ENCODE data around the gene SMYD3.

The SMYD3 gene

DNA sequence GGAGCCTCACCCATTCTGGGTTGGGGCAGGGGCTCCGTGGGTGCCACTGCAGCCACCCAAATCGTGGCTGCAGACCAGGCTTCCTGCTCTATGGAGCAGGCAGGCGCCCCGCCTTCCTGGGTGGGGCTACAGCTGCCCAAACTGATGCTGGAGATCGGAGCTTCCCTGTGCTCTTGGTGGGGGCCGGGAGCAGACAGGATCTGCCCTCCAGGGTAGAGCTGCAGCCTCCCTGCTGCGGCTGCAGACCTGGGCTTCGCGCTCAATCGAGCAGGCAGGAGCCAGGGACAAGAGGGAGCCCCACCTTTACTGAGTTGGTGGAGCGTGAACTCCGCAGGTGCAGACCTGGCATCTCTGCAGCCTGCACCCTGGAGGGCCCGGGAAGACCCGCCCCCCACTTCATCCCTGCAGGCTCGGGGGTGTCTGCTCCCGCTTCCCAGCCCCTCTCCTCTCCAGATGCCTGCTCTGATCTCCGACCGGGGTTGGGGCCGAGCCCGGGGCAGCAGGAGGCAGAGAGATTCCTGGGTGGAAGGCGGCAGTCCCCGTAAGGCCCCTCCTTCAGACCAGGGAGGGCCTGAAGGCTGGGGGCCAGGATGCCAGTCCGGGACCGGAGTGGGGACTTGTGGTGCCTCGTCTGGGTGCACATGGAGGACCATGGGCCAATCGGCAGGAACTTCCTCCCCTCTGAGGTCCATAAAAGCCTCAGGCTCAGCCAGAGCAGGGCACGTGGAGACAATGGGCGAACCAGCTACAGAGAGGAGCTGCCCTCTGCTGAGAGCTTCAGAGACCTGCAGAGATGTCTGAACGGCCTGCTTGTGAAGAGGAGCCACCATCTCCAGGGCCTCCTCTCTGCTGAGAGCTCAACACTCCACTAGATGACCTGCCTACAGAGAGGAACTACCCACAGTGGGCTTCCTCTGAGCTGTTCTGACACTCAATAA lies 359.3 kb downstream of the SMYD3 start:
- no peak for DNase-seq (ENCODE audit: low read depth in 2 of 2)

DNA sequence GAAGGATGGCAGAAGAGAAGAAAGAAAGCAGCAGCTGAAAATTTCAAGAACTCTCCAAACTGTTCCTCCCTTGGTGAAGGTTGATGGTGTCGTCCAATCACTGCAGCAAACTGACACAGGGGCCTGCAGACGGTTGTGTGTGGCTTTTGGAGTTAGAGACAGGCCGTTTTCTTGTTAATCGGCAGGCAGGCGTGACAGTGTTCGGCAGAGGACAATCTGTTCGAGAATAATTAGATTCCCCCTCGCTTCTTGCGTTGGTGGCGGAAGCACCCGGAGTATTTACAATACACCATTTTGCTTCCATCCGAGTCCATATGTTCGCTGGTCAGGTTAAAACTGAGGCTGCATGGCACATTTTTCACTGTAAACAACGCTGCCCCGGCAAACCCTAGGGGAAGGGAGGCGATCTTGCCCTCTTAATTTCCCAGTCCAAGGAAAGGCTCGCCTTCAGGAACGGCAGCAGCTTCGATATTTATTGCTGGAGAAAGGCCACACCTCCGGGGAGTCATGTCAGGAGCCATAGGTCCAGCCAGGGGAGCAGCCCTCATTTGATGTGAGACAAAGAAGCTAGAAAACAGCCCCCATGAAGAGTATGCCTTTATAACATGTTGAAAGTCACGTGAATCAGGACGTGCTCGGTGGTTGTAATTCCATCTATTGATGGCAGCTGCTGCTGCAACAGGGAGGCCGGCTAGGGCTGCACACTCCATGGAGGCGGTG lies 360.1 kb downstream of the SMYD3 start:
- DNase-seq (ENCODE audit: low read depth in 2 of 2): no peak

DNA sequence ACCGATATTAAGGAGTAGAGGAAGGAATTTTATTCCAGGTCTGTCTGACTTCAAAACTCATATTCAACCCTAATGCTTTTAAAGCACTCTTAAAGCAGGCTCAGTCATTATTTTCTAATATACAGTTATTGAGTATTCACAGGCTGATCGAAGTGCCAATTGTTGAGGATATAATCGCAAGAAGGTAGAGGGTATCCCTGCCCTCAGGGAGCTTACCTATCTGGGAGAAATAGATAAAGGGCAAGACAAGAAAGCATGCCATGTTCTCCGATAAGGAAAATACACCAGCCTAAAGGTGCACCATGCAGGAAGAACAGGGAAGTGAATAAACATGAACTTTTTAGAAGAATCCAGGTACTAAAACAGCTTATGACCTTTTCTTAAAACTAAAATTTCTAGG lies 361.2 kb downstream of the SMYD3 start:
- no peak for DNase-seq (ENCODE audit: low read depth in 2 of 2)

DNA sequence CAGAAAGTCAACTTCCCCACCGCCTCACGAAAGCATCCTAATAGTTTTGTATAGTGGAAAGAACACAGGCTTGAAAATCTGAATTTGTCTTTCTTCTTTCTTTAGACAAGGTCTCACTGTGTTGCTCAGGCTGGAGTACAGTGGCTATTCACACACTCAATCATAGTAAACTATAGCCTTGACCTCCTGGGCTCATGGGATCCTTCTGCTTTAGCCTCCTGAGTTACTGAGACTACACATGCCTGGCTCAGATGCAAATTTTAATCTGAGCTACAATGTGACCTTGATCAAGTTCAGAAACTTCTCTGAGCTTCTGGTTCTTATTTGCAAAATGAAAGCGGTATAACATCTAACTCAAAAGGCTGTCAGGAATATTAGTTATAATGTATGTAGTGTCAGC lies 362.1 kb downstream of the SMYD3 start:
- DNase-seq (ENCODE audit: low read depth in 2 of 2): no peak

- no peak for DNase-seq (ENCODE audit: low read depth in 2 of 2)
These were observed 364.7 kb downstream of the SMYD3 start for GRCh38 chr1:246142320-246142893.

- DNase-seq (ENCODE audit: low read depth in 2 of 2): no peak
These were observed 365.8 kb downstream of the SMYD3 start for GRCh38 chr1:246141306-246141705.

- no peak for DNase-seq (ENCODE audit: low read depth in 2 of 2)
These were observed 367.3 kb downstream of the SMYD3 start for GRCh38 chr1:246139745-246140182.

GRCh38 chr1:246138781-246139180 lies 368.3 kb downstream of the SMYD3 start:
- no peak for DNase-seq (ENCODE audit: low read depth in 2 of 2)

DNA sequence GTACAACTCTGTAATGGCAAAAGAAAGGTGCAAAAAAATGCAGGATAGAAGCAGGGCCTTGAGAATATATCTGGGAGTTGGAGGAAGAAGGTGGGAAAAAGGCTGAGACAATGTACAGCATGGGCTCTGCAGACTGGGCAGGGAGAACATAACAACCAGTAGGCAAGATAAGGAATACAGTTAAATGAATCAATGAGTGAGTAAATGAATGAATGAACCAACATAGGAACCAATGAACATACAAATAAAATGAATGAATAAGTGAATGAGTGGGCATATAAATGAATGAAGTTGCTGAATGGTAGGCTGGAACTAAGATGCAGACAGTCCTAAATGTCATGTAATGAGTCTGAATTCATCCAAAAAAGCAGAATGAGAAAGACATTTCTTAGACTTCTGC lies 370.6 kb downstream of the SMYD3 start:
- no peak for DNase-seq (ENCODE audit: low read depth in 2 of 2)

GRCh38 chr1:246134789-246135188 lies 372.3 kb downstream of the SMYD3 start:
- no peak for DNase-seq (ENCODE audit: low read depth in 2 of 2)

GRCh38 chr1:246131095-246131494 lies 376.0 kb downstream of the SMYD3 start:
- no peak for DNase-seq (ENCODE audit: low read depth in 2 of 2)

- no peak for DNase-seq (ENCODE audit: low read depth in 2 of 2)
These were observed 378.5 kb downstream of the SMYD3 start for GRCh38 chr1:246128494-246129069.

DNA sequence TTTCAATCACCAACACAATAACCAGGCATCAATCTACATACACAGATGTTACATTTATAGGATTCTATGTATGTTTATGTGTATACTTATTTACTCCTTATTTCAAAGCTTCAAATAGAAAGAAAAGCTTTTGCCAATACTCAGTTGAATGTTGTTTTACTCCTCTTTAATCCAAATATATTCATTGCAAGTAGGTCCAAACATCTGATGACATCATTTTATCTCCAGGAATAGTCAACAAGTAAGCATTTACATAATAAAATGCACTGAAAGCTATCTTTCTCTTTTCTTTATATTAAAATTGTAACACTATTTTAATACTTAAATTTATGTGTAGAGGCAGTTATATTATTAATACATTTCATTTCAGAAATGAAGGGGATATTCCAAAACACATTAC lies 380.5 kb downstream of the SMYD3 start:
- DNase-seq (ENCODE audit: low read depth in 2 of 2): no peak

- DNase-seq (ENCODE audit: low read depth in 2 of 2): no peak
These were observed 385.0 kb downstream of the SMYD3 start for GRCh38 chr1:246122071-246122470.

GRCh38 chr1:246121533-246121932 lies 385.5 kb downstream of the SMYD3 start:
- no peak for DNase-seq (ENCODE audit: low read depth in 2 of 2)

DNA sequence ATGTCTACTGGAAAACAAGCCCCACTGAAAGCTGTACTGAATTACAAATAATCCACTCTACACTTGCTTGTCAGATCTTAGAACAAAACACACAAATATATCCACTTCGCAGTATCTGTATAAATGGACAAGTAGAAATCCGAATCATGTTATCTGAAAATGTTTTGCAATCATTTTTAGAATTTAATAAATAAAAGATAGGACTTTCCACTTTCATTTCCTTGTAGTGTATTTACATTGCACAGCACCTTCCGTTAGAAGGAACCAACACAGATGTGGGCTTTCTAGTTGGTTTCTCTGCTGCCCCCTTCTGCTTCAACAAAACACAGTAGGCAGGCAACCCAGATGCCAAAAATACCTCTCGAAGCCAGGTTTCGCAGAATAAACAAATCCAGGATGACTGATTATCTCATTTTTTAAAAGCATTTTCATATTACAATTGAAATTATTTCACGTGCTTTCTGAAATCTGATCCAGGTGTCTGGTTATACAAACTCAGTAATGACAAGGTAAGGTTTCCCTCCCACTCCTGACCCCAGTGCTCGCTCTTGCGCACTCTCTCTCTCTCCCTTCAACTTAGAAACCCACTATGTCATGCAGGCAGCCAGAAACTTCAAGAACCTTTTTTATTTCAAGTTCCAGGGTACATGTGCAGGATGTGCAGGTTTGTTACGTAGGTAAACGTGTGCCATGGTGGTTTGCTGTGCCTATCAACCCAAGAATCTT lies 389.9 kb downstream of the SMYD3 start:
- DNase-seq (ENCODE audit: low read depth in 2 of 2): no peak

GRCh38 chr1:246114369-246114768 lies 392.7 kb downstream of the SMYD3 start:
- no peak for DNase-seq (ENCODE audit: low read depth in 2 of 2)

- DNase-seq (ENCODE audit: low read depth in 2 of 2): no peak
These were observed 393.5 kb downstream of the SMYD3 start for GRCh38 chr1:246113555-246114095.

- no peak for DNase-seq (ENCODE audit: low read depth in 2 of 2)
These were observed 395.5 kb downstream of the SMYD3 start for GRCh38 chr1:246111570-246111969.

GRCh38 chr1:246110343-246111219 lies 396.5 kb downstream of the SMYD3 start:
- no peak for DNase-seq (ENCODE audit: low read depth in 2 of 2)

Measured in stimulated activated CD4-positive, alpha-beta T cell treated with anti-CD3 and anti-CD28 coated beads, Interleukin-4, amount 100 ng/mL, for 48 hours (primary cell).